Germinal center (tissue), 1 donor: ENCODE data around the gene IMMP2L.
"Not testable (repeated sequence)": the region's sequence is repeated elsewhere in the genome, so short reads cannot be mapped to it uniquely, and the experiment has no call there.

ENCODE experiments used
- DNase-seq: peaks from one replicate; pipeline ENCODE4 v3.0.0; 2012; ENCODE audit warnings: mixed read lengths, low spot score

Gene IMMP2L

DNA sequence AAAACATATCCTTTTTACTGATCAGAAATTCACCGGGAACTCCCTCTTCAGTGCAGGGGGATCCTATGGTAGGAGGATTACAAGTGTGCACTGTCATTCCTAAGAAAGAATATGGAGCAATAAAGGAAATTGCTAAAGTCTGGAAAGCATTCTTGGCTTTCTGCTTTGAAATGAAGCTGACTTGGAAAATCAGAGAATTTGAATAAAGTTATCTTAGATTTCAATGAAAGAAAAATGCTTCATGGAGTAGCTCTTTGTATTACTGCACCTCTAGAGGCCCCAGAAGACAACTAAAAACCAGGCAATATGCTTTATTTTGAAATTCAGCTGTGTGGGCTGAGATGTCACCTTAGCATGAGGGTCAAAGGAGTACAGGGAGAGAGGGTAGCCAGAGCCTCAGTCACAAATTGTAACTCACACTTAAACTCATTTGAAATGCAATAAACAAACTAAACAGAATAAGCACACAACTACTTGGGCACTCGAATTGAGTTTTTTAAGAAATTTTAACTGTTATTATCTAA lies 102.5 kb downstream of the IMMP2L start:
- no peak for DNase-seq

DNA sequence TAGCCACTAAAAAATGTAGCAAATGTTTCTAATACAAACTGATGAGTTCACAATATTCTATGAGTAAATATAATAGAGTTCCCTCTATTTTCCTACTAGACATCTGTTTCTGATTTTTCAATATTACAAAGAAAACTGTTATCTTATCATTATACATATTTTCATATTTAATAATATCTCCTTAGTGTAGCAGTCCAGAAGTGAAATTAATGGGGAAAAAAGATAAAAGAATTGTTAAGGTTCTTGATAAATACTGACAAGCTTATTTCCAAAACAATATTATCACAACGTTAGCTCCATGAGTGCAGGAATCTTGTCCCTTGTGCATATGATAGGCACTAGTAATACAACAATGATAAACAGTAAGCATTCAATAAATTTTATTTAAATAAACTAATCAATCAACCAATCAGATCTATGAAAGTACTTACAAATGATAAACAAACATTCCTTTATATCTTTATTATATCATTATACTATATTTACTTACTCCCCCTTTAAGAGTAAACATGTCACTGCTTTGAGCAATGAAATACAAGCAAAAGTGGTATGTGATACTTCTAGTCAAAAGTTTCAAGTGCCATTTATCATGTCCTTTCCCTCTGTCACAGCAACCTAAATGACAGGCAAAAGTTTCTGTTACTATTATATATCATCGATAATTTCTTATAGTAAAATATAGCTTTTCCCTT lies 103.1 kb downstream of the IMMP2L start:
- DNase-seq, result no peak

DNA sequence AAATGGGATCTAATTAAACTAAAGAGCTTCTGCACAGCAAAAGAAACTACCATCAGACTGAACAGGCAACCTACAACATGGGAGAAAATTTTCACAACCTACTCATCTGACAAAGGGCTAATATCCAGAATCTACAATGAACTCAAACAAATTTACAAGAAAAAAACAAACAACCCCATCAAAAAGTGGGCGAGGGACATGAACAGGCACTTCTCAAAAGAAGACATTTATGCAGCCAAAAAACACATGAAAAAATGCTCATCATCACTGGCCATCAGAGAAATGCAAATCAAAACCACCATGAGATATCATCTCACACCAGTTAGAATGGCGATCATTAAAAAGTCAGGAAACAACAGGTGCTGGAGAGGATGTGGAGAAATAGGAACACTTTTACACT lies 111.6 kb downstream of the IMMP2L start:
- DNase-seq, result not testable (repeated sequence)

DNA sequence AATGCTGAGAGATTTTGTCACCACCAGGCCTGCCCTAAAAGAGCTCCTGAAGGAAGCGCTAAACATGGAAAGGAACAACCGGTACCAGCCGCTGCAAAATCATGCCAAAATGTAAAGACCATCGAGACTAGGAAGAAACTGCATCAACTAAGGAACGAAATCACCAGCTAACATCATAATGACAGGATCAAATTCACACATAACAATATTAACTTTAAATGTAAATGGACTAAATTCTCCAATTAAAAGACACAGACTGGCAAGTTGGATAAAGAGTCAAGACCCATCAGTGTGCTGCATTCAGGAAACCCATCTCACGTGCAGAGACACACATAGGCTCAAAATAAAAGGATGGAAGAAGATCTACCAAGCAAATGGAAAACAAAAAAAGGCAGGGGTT lies 114.8 kb downstream of the IMMP2L start:
- not testable (repeated sequence) for DNase-seq

DNA sequence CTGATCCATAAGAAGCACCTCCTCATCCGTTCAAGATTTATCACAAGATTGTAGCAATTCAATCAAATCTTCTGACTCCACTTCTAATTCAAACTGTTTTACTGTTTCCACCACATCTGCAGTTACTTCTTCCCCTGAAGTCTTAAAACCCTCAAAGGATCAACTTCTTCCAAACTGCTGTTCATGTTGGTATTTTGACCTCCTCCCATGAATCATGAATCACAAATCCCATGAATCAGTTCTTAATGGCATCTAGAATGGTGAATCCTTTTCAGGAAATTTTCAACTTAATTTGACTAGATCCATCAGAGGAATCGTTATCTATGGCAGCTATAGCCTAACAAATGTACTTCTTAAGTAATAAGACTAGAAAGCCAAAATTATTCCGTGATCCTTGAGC lies 122.3 kb downstream of the IMMP2L start:
- DNase-seq, result no peak

DNA sequence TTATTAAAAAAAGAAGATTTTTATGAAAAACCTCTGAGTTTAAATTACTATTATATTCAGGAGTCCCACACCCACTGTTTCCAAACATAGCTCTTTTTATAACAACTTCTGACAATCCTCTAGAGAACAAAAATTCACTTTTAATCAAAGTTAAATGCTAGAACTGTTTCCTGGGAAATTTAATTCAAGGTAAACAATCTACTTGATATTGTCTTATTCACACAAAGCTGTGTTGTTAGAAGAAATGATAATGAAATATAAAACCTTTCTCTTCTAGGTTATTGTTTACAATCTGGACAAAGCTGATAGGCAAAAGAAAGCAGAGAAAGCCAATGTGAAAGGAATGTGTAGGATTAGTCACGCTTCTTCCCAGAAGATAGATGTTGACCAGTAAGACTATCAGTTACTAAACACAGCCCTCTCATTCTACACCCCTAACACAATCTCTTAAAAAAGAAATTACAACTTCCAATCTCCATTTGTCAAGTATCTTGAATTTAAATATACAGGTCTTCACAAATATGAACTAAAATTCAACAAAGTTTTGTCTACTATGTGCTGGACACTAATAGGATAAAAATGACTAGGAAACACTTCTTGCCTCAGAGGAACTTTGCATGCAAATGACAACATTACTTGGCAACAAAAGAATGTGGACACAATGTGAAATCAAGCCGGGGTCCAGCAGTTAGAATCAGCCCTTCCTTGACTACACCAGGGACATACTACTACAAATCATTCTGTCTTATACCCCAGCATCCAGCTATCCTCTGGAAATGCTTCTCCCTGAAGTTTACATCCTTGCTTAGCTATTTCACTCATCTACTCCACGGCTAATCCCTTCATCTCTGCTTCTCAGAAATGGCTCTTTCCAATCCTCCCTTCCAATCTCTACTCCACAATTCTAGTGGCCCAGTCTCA lies 123.7 kb downstream of the IMMP2L start:
- no peak for DNase-seq

DNA sequence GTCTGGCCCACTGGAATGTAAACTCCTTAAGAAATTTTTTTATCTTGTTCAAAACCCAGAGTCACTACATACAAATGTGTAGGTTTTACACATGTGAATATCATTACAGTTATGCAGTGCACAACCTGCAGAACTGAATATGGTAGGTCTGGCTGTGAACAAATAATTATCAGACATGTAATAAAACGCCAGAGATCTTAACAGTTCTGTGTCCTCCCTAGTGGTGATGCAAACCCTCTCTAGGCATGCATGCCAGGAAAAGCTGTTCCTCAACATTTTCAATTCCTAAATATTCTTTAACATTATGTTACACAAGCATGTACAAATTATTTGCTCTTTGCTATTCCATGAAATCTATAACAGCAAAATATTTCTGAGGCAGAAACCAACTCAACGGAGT lies 124.6 kb downstream of the IMMP2L start:
- no peak for DNase-seq

DNA sequence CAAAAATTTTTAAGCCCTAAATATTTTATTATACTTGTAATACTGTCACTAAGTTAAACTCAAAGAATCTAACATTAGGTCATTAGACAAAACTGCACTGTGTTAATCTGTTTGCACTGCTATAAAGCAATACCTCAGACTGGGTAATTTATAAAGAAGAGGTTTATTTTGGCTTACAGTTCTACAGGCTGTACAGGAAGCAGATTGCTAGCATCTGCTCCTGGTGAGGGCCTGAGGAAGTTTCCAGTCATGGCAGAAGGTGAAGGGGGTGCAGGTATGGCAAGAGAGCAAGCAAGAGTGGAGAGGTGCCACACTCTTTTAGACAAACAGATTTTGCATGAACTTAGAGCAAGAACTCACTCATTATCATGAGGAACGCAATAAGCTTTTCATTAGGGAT lies 125.7 kb downstream of the IMMP2L start:
- DNase-seq, result no peak

DNA sequence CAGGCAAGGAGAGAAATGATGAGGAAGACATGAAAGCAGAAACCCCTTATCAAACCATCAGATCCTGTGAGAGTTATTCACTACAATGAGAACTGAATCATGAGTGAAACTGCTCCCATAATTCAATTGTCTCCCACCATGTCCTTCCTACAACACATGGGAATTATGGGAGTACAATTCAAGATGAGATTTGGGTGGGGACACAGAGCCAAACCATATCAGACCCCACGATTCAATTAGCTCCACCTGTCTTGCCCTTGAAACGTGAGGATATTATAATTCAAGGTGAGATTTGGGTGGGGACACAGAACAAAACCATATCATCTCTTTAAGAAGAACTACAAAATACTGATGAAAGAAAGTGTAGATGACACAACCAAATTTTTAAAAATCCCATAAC lies 128.9 kb downstream of the IMMP2L start:
- no peak for DNase-seq

DNA sequence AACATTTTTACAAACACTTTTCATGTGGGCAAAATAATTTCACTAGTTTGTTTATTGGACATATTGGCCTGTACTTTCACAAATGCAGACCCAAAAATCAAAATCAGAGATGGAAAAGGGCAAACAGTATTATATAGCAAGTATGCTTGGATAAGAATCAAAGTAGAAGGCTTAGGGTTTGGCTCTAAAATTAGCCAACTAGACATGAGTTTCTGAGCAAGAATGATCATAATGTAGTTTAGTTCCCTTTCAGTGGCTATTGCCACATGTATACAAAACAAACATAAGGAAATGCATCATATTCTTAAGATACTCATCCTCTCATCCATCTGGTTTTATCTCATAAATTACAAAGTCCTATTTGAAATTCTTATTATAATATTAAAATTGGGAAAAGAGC lies 132.5 kb downstream of the IMMP2L start:
- no peak for DNase-seq

DNA sequence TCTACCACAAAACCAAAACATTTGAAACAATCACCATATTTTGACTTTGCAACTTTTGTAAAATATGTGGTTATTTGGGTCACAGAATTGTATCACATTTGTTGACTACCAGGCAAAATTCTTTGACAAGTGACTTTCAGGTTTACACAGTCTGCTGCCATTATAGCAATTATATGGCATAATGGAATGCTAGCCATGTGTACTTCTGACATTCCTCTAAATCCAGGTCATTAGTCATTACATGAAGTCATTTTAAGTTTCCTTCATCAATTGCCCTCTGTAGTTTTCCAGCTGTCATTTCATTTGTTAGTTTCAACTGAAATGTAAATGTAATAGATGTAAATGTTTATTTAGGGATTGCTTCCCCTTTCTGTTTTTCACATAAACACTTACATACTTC lies 137.5 kb downstream of the IMMP2L start:
- DNase-seq, result no peak

DNA sequence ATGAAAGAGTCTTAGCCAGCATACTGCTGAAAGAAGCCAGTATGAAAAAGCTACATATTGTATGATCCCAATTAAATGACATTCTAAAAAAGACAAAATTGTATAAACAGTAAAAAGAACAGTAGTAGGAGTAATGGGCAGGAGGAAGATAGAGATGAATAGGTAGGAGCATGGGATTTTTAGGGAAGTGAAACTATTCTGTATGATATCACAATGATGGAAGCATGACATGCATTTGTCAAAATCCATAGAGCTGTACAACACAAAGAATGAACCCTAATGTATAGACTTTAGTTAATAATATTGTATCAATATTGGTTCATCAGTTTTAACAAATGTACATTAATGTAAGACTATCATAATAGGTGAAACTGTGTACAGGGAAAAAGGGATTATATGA lies 147.9 kb downstream of the IMMP2L start:
- DNase-seq, result no peak

DNA sequence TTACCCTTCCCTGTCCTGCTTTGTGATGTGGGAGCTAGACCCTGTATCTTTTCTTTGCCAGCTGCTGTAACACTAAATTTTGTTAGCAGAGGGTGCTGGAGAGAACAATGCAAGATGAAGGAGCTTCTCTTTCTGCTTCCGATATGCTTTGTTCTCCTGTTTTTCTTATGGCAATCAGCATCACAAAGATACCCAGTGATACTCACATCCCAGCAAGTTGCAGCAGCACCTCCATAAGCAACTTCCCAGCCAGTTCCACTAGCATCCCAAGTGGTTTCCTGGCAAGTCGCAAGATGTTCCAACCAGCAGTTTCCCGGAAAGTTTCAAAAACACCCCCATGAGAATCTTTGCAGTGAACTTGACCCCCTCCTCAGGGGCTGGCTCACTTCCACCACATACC lies 148.6 kb downstream of the IMMP2L start:
- no peak for DNase-seq

DNA sequence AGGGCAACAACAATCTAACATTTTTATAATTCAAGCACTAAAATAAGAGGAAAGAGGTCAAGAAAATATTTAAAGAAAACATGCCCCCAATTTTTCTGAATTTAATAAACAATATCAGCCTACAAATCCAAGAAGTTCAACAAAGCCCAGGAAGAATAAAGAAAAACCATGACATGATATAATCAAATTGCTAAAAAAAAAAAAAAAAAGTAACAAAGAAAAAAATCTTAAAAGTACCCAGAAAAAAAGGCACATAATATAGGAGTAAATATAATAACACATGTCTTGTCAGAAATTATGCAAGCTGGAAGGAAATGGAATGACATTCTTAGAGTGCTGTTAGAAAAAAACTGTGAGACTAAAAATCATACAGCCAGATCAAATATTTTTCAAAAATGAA lies 151.4 kb downstream of the IMMP2L start:
- DNase-seq, result no peak

DNA sequence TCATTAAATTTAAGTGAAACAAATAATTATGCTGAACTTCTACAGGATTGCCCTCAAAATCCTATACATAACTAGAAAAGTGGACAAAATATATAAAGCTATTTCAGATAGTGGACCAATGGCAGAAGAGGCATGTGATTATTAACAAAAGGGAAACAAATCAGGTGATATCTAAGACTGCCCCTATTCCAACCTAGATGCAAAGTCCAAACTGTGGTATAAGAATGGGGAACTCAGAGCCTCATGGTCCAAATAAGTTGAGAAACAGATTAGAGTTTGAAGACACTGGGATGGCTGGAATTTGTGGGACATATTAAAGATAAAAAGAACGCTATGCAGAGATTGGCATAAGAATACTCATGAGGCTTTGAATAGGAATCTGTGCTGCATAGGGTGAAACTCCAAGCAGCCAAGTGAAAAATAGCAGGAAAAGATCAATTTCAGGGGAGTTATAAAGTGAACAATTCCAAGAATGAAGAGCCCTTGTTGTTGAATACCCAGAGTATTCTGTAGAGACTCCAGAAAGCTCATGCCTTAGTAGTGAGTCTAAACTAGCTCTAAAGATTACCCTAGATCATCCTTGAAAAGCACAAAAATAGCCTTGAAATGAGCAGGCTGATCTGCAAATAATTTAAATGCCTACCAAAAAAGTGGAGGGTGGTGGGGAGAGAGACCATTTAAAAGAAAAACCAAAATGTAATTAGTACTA lies 152.4 kb downstream of the IMMP2L start:
- DNase-seq, result no peak

DNA sequence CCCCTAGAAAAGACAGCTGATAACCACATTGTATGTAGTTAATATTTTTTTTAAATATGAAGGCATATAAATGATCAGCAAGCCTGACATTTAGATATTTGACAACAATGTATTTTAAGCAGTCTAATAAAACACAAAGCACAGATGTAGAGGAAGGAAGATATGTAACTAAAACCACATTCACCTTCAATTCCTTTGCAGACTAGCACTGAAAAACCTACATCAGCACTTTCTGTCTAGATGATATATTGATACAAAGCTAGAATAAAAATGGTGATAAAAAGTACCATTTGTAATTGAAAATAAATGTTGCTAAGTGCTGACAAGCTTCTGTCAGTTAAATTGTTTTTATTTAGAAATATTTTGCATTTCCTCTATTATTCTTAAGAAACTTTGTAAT lies 153.6 kb downstream of the IMMP2L start:
- DNase-seq, result no peak

DNA sequence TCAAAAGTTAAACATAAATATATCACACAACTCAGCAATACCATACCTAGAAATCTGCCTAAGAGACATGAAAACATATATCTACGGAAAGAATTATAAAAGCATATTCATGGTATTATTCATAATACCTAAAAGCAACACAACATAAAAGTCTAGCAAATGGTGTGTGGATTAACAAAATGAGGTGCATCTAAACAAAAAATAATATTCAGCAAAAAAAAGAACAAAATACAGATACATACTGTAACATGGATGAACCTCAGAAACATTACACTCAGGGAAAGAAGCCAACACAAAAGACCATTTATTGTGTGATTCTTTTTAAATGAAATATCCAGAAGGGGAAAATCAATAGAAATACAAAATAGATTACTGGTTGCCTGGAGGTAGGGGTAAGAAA lies 155.0 kb downstream of the IMMP2L start:
- DNase-seq, result no peak

DNA sequence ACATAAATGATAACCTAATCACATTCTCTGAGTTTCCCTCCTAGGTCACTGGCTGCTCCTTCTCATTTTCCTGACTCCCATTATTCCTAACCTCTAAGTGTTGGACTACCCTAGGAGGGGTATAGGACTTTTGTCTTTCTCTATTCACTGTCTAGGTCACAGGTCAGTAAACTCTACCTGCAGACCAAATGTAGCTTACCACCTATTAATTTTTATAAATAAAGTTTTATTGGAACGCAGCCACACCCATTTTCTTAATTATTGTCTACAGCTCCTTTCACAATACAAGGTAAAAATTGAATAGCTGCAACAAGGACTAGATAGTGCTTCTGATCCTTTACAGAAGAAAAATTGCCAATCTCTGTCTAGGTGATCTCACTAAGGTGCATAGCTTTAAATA lies 156.7 kb downstream of the IMMP2L start:
- no peak for DNase-seq

DNA sequence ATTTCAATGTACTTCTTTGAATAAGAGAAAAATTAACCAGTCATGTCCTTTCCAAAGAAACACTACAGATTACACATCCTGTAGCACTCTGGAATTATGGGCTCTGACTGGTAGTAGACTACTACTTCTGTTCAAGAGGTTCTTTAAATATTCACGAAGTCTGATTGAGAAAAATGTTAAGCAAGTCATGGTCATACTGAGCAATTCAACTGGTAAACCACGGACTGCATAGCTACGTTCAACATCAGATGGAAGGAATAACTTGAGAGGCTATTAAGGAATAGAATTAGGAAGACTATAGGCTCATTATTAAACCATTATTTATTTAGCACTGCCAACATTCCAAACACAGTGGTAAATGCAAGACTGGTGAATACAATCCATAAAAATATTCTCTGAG lies 160.8 kb downstream of the IMMP2L start:
- DNase-seq, result no peak

DNA sequence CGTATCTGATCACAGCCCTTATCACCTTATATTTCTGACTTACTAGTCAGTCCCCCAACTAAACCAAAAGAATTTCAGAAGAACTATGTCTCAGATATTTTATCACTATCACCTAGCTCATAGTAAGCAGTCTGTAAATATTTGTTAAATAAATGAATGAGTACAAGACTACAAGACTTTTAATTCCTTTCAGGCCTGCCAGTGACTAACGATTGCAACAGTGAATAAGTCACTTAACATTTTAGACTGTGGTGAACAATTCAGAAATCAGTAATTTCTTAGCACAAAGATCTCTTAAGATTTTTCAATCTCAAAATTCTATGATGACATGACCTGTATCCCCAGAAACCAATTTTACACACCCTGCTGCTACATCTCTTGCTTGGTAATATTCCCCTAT lies 162.2 kb downstream of the IMMP2L start:
- DNase-seq, result no peak

DNA sequence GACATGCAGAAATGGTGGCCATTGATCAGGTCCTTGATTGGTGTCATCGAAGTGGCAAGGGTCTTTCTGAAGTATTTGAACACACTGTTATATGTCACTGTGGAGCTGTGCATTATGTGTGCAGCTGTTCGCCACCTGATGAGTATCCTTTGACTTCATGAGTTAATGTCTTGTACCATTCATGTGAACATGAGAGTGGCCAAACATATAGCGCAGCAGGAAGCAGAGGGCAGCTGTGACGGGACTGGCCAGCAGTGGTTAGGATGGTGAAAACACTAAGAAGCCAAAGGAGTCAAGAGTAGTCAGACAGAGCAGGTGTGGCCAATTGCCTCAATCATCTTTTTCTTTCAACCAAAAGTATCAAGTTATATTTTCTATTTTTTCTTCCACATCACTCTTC lies 167.4 kb downstream of the IMMP2L start:
- DNase-seq, result no peak

DNA sequence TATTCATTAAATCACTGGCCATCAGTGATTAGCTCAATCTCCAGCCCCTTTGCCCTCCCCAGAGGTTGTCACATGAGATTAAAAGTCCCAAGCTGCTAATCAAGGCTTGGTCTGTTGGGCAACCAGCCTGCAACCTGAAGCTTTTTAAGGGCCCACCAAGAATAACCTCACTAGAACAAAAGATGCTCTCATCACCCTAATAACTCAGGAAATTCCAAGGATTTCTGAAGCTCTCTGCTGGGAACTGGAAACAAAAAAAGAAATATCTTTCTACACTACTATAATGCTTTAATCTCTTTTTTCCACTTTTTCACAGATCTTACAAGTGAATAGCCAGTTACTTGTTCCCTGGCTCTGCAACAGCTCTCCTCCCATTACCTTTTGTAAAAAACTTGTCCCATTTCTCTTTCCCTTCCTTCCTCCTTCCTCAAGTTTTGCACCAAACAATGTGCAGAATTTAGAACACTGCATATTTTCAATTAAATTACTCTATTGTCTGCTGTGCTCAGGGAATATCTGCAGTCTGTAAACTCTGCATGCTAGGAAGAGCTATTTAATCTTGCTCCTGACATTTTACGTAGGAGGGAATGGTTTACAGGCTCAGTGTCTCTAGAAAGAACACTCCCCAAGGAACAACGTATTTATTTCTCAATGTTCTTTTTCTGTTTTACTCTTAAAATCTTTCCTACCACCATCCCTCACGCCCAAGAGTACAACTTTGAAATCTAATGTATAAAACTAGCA lies 169.1 kb downstream of the IMMP2L start:
- no peak for DNase-seq
